ENCODE results near the gene KCNE4. TPM values are rescaled to one million over a fixed set of nuclear protein-coding genes. Genes with fewer than 3 reads are reported as not detected.

Gene KCNE4
- total RNA-seq, result 3.7 TPM

GRCh38 chr2:223051693-223052289, at the start of gene KCNE4:
KCNE4 (plus strand) TSS chr2:223052190; CDS start chr2:223052831, 641 bp downstream.
- no peak for DNase-seq

GRCh38 chr2:223003191-223003590, 48.8 kb upstream of the KCNE4 start:
- DNase-seq, result no peak

GRCh38 chr2:223005496-223005895, 46.5 kb upstream of the KCNE4 start:
- no peak for DNase-seq

- no peak for DNase-seq
Measured at GRCh38 chr2:223007531-223007930, 44.5 kb upstream of the KCNE4 start.

- DNase-seq, result no peak
Measured at GRCh38 chr2:223008162-223008561, 43.8 kb upstream of the KCNE4 start.

- no peak for DNase-seq
Measured at GRCh38 chr2:223008956-223009355, 43.0 kb upstream of the KCNE4 start.

GRCh38 chr2:223010641-223011040, 41.3 kb upstream of the KCNE4 start:
- DNase-seq, result no peak

- no peak for DNase-seq
Measured at GRCh38 chr2:223012291-223012690, 39.7 kb upstream of the KCNE4 start.

- DNase-seq, result no peak
Measured at GRCh38 chr2:223019390-223019930, 32.5 kb upstream of the KCNE4 start.

GRCh38 chr2:223019987-223020717, 31.8 kb upstream of the KCNE4 start:
- no peak for DNase-seq

- no peak for DNase-seq
Measured at GRCh38 chr2:223020971-223021675, 30.9 kb upstream of the KCNE4 start.

GRCh38 chr2:223026357-223027110, 25.5 kb upstream of the KCNE4 start:
- DNase-seq, result no peak

- DNase-seq, result no peak
Measured at GRCh38 chr2:223027442-223027841, 24.5 kb upstream of the KCNE4 start.

- DNase-seq, result no peak
Measured at GRCh38 chr2:223029287-223029686, 22.7 kb upstream of the KCNE4 start.

GRCh38 chr2:223032187-223033142, 19.5 kb upstream of the KCNE4 start:
- DNase-seq, result no peak

GRCh38 chr2:223034221-223034975, 17.6 kb upstream of the KCNE4 start:
- DNase-seq, result no peak

GRCh38 chr2:223036790-223037444, 15.1 kb upstream of the KCNE4 start:
- no peak for DNase-seq

- no peak for DNase-seq
Measured at GRCh38 chr2:223037445-223037800, 14.6 kb upstream of the KCNE4 start.

- no peak for DNase-seq
Measured at GRCh38 chr2:223039618-223040017, 12.4 kb upstream of the KCNE4 start.

GRCh38 chr2:223040527-223040926, 11.5 kb upstream of the KCNE4 start:
- no peak for DNase-seq

Measured in occipital lobe (tissue), 2 donors.